ENCODE measurements around the gene CDK15.

CDK15 gene

DNA sequence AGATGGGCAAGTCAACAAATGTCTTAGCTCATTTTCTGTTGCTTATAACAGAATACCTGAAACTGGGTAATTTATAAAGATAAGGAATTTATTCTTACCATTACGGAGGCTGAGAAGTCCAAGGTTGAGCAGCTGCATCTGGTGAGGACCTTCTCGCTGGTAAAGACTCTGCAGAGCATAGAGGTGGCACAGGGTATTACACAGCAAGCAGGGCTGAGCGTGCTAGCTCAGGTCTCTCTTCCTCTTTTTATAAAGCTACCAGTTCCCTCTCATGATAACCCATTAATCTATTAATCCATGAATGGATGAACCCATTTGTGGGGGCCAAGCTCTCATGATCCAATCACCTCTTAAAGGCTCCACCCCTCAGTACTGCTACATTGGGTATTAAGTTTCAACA lies 109.1 kb downstream of the CDK15 start:
- DNase-seq = no peak

DNA sequence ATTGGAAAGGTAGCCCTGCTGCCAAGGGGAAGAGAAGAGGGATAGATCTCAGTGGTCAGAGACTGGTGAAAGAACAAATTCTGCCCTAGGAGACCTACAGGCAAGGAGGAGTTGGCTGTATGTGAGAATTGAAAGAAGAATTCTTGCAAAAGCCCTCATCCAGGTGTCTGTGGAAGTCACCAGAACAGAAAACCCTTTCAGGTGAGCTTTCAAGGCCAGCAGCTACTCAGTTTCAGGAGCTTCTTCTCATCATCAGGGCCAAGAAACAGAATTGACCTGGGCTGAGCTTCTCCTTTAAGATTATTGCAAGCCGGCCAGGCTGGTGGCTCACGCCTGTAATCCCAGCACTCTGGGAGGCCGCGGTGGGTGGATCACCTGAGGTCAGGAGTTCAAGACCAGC lies 110.2 kb downstream of the CDK15 start:
- DNase-seq = no peak

DNA sequence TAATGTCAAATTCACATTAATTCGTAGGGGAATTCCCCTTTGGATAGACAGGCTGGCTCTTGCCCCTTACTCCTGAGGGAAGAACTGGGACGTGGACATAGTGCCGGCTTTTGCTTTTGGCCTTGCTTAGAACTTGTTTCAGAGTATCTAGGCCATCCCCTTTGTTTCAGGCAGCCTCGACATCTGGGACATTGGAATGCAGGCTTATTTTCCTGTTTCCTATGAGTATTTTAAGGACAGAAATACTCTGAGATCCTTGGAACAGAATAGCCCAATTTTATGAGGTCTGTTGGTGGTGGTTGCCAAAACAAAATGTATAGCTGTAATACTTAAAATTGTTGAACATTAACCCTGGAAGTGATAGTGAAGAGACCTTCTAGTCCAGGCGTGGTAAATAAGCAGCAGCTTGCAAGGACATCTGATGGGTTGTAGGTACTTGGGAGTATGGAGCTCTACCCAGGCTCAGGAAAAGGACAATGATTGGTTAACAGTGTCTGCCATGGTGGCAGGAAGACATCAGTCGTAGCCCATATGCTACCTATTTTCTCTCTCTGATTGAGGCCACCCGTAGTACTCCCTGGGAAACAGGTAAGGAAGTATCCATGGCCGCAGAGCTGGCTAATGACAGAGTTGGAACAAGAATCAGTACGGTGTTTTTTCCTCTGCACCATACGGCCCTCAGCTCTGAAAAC lies 112.4 kb downstream of the CDK15 start:
- no peak for DNase-seq

- DNase-seq = no peak
These were observed 112.9 kb downstream of the CDK15 start for GRCh38 chr2:201919308-201919634.

- DNase-seq = no peak
These were observed 117.3 kb downstream of the CDK15 start for GRCh38 chr2:201923436-201924328.

DNA sequence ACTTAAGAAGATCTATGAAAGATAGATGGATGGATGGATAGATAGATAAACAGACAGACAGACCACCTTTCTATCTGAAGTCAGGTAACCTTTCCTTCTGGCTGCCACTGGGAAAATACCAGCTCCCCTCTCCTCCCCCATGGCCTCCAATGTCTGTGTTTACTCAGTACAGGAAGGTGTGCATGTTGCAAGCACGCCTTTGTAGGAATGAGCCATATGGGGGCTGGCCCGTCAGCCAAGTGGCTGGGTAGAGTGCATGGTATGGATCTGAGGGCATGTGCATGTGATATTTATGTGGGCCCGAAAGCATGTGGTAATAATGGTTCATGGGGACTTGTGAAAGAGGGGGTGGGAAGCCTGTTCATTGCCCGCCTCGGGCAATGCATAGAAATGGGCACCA lies 118.1 kb downstream of the CDK15 start:
- DNase-seq = no peak

DNA sequence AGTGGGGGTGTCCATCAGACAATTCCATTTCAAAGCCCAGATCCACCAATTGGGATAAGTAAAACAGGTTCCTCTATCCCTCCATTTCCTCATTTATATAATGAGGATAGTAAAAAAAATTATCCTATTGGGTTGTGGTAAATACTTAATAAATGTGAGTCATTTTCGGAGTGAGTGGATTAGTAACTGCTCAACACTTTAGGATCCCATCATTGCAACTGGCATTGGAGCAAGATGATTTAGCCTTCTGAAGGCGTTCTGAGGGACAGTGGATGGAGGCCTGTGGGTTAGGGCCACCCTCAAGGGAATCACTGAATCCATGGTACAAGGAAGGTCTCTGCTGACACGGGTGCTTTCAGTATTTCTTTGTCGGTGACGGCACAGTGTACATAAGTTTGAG lies 118.7 kb downstream of the CDK15 start:
- no peak for DNase-seq

- no peak for DNase-seq
These were observed 119.7 kb downstream of the CDK15 start for GRCh38 chr2:201926067-201926466.

GRCh38 chr2:201928363-201928762 lies 122.0 kb downstream of the CDK15 start:
- DNase-seq = no peak

DNA sequence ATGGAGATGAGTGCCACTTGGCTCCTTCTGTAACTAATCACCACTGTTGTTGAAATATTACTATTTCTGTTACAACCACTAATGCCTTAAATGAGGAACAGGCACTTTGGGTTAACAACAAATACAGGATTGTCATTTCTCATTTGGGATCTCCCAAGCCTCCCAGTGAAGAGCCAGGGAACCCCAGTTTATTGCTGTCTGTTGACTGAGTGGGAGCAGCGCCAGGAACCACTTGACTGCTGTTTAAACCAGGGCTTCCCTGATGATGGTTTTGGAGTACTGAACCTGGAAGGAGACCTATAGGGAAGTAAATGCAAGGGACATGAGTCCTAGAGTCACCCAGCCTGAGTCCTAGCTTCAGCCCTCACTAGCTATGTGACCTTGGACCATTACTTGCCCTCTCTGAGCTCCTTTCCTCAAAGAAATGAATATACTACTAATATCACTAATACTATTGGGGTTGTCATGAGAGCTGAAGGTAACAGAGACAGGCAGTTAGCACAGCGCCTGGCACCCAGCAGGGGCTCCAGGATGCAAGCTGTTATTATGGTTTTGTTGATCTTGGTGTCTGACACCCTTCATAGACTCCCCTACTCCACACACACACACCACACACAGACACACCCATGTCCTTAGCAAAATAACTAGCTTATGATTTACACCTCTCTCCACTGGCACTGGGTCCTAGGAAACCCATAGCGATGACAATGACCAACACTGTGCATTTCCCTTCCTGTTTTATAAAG lies 123.1 kb downstream of the CDK15 start:
- peak; percentile 43 for DNase-seq

DNA sequence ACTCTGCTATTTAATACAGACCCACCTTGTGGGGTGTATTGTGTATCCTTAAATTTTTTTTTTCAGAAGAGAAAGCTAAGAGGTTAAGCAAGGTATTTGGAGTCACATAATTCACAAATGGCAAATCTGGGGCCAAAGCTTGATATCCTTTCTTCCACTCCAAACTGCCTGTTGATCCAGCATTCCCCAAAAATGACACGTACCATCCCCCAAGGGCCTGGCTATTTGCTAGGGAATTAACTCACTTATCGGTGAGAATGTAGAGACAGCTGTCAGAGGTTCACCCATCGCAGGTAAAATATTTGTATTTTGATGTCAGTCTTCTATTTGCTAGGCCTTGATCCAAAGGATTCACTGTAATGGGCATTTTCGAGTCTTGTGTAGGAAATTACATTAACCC lies 123.7 kb downstream of the CDK15 start:
- no peak for DNase-seq

- no peak for DNase-seq
These were observed 124.5 kb downstream of the CDK15 start for GRCh38 chr2:201930831-201931230.

DNA sequence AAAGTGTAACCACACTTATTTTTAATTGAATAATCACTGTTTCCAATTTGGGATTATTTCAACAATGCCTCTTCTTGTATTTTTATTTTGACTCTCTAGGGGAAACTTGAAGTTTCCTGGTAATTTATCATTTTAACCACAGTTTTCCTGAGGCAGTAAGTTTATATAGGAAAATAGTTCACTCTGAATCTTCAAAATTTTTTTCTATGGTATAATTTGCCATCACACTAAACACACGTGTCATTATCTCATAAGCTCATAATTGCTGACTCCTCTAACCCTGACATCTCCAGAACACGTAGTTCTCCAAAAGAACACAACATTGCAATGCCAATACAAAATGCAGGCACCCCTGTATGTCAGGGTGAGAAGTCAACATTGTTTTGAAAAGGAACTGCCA lies 125.1 kb downstream of the CDK15 start:
- no peak for DNase-seq

GRCh38 chr2:201931951-201932350 lies 125.6 kb downstream of the CDK15 start:
- no peak for DNase-seq

DNA sequence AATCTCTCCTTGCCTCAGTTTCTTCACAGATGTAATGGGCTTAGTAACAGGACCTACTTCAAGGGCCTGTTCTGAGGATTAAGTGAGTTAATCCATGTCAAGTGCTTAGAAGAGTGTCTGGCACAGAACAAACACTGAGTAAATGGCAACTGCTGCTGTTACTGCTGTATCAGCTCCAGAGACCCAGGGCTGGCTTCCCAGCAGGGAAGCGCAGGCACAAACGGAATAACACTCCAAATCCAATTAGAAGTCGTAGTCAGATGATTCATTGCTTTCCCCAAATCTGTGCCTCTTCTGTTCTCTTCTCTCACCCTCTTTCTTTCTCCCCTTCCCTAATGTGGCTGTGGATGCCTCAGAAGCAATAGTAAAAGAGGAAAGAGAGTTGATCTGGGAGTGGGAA lies 126.2 kb downstream of the CDK15 start:
- DNase-seq = peak; percentile 21

- DNase-seq = no peak
These were observed 127.5 kb downstream of the CDK15 start for GRCh38 chr2:201933792-201934237.

GRCh38 chr2:201936817-201937216 lies 130.5 kb downstream of the CDK15 start:
- no peak for DNase-seq

DNA sequence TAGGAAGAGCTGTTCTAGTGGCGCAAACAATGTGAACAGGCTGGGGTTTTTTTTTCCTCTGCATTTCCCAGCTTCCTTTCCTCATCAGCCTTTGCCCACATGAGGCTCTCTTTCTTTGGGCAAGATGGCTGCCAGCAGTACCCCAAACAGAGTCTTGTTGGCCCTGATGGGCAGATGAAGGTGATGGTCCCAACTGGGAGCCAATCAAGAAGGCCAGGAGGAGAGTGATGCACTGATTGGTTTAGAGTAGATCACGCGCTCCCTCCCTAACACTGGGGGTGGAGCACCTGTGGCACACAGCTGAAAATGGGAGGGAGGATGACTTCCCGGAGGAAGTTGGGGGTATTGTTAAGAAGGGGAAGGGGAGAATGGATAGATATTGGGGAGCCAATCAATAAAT lies 131.0 kb downstream of the CDK15 start:
- DNase-seq = no peak

DNA sequence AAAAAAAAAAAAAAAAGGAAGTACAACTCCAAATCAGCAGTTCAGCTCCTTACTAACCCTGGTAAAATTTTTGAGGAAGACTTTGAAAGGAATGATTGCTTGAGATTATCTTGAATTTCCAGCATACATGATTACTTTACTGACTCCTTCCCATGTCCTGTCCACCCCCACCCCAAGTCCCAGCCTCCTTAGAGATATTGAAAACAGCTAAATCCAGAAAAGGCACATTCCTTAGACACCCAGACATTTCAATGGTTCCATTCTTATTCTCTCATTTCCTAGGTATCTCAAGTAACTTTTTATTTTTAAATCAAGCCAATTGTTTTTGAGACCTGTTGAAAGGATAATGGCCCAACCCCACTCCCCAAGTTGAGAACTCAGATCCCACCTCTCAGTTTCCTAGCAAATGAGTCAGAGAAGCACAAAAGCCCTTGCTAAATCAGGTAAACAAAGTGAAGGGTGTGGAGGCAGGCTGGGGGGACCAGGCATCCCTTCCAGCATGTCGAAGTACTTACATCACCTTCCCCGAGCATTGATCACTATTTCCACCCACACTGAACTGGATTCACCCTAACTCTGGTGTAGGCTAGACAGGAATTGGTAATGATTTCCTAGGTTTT lies 131.9 kb downstream of the CDK15 start:
- DNase-seq = no peak

DNA sequence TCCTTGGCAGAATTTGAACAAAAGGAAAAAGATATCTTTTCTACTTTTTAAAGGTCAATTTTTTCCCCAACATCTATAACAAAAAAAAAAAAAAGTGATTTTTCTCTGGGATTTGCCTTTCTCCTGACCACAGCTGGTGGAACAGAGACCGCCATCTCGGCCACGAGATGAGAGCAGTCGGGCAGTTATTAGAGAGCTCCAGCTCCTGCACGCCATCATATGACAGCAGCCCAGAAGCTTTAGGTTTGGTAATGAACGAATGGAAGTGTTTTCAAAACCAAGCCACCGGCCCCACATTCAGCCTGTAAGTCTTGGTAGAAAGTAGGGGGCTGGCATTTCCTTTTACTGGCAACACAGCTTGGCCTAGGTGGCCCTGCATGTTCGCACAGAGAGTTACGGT lies 132.4 kb downstream of the CDK15 start:
- no peak for DNase-seq

DNA sequence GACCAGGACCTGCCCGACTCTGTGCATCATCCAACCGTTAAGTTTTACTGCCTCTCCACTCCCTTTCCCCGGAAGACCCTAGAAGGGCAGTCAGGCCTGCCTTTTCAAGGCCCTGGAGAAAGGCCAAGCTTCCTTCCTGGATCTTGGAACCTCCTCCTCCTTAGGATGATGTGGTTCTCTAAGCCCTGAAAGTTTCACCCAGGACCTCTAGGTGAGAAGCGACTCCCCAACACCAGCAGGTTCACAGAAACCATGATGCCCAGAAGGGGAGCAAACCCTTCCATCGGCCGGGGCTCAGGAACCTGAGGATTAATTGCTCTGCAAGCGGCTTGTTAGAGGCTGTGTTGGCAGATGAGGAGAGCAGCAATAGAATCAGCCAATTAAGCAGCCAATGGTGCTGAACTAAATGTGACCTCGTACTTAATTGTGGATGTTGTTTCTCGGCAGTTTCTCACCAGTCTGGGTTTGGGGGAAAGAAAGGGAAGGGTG lies 133.2 kb downstream of the CDK15 start:
- DNase-seq = peak; percentile 88

GRCh38 chr2:201942531-201942930 lies 136.2 kb downstream of the CDK15 start:
- no peak for DNase-seq
